AG09309 (cell line): Measurements from ENCODE around the gene LAMA2.

Experiments used
- DNase-seq: peaks from one replicate; pipeline ENCODE4 v3.0.0-alpha.2; 2010; ENCODE audit warnings: low read depth
- H3K4me3 ChIP-seq: 2 replicates; pipeline ENCODE4 v1.5.1; 2011; ENCODE audit warnings: mild to moderate bottlenecking, low read depth, low read length, moderate library complexity; ENCODE audit not compliant: control insufficient read depth
- TF ChIP-seq, protein P1 (sequence below): IDR thresholded peaks from 2 replicates; pipeline ENCODE4 v1.5.1; 2011; ENCODE audit warnings: mild to moderate bottlenecking, low read depth, low read length, inconsistent platforms; ENCODE audit not compliant: insufficient read depth, control insufficient read depth; ENCODE audit errors: missing control alignments

The LAMA2 gene

DNA sequence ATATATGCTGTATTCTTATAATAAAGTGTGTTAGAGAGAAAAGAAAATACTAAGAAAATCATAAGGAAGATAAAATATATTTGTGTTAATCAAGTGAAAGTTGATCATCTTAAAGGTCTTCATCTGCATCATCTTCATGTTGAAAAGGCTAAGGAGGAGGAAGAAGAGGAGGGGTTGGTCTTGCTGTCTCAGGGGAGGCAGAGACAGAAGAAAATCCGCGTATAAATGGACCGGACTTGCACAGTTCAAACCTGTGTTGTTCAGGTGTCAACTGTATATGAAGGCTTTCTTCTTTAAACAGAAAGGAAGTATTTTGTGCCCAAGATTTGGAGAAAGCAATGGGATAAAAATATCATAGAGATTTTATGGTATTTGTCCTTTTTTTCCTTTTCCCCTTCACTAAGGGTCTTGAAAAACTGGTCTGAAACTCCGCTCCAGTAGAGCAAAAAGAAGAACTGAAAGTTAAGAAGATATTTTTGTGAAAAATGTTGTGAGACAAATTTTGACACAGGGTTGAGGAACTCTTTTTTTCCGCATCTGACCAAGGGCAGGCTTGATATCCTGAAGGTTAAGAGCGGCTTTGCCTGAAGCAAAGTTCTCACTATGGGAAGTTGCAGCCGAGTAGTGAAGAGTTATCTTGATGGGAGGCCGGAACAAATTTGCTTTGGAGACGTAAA is 350.7 kb downstream of the LAMA2 start:
- TF ChIP-seq, protein P1, sequence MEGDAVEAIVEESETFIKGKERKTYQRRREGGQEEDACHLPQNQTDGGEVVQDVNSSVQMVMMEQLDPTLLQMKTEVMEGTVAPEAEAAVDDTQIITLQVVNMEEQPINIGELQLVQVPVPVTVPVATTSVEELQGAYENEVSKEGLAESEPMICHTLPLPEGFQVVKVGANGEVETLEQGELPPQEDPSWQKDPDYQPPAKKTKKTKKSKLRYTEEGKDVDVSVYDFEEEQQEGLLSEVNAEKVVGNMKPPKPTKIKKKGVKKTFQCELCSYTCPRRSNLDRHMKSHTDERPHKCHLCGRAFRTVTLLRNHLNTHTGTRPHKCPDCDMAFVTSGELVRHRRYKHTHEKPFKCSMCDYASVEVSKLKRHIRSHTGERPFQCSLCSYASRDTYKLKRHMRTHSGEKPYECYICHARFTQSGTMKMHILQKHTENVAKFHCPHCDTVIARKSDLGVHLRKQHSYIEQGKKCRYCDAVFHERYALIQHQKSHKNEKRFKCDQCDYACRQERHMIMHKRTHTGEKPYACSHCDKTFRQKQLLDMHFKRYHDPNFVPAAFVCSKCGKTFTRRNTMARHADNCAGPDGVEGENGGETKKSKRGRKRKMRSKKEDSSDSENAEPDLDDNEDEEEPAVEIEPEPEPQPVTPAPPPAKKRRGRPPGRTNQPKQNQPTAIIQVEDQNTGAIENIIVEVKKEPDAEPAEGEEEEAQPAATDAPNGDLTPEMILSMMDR, result no peak
- no peak for DNase-seq
- no peak overlapping the region for H3K4me3 ChIP-seq

DNA sequence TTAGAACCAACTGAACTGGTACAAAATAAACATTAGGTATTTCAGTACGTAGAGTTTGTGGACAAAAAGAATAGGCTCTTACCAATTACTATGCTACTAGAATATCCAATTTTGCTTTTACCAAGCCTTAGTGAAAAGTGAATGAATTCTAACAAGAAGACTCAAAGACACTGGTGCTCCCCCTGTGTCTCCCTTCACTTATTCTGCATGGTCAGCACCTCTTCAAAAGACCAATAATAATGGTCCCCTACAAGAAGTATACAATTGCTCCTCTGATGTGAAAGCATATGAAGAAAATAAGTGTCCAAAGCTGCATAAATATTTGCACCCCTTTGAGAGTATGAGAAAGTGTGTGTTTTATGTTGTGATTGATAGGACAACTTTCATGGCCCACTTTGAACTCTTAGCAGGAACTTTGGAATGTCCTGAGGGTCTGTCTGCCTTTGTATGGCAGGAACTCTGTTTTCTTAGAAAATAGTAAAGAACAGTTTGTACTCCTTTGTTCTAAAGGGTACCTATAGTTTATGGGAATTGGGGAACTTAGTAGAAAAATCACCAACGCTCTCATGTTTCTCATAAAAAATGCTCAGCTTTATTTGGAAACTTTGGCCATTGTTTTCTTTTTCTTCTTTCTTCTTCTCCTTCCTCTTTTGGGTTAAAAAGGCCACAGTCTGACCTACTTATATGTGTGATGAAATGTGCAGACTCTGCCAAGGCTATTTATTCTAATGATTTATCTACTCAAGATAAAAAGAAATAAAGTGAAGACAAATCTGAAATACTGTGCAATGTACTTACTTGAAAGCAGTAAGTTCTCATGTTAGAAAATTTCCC is 352.4 kb downstream of the LAMA2 start:
- no peak overlapping the region for H3K4me3 ChIP-seq
- TF ChIP-seq, protein P1, result no peak
- DNase-seq, result peak; percentile 32

DNA sequence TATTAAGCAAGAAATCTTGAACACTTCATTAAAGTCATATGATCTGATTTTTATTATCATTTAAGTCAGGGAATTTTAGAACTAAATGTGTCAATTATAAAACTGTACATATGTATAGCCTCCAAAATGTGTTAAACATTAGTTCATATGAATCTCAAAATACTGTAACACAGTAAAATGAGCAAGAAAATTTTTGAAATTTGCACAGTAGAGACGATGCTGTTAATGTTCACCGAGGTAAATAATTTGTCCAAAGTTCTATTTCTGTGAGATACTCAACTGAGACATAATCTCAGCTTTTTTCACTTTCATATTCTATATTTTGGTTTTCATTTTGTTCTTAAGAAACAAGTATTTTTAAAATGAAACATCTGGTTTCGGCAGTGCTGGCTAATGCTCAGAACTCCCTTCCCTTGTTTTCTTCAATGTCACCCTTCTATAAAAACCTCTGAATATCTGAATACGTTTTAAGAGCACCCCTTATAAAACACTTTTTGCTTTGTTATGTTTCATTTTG is 353.1 kb downstream of the LAMA2 start:
- TF ChIP-seq, protein P1, result no peak
- no peak for DNase-seq
- no peak overlapping the region for H3K4me3 ChIP-seq

DNA sequence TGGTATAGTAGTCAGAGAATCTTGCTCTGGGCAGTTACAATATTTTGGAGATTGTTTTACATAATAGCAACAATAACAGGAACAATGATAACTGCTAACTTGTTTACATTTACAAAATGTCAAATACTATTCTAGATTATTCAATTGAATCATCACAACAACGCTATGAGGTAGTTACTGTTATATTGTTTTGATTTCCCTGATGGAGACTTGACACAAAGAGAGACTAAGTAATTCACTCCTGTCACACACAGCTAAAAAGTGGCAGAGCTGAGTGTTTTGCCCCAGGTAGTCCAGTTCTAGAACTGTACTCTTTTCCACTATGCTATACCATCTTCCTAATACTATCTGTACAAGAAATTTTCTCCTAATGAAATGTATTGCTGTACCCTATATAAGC is 356.1 kb downstream of the LAMA2 start:
- H3K4me3 ChIP-seq, result no peak overlapping the region
- TF ChIP-seq, protein P1, result no peak
- no peak for DNase-seq

DNA sequence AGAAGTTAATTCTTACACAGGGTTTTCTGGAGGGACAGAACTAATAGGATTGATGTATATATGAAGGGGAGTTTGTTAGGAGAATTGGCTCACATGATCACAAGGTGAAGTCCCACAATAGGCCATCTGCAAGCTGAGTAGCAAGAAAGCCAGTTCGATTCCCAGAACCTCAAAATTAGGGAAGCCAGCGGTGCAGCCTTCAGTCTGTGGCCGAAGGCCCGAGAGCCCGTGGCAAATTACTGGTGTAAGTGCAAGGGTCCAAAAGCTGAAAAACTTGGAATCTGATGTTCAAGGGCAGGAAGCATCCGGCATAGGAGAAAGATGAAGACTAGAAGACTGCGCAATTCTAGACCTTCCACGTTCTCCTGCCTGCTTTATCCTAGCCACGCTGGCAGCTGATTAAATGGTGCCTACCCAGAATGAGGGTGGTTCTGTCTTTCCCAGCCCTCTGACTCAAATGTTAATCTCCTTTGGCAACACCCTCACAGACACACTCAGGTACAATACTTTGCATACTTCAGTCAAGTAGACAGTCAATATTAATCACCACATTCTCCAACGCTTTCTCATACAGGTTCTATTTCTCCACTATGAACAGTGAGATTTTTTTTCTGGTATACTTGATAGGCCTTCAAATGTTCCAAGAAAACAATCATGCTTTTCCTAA is 357.0 kb downstream of the LAMA2 start:
- TF ChIP-seq, protein P1, result no peak
- no peak for DNase-seq
- H3K4me3 ChIP-seq, result no peak overlapping the region

DNA sequence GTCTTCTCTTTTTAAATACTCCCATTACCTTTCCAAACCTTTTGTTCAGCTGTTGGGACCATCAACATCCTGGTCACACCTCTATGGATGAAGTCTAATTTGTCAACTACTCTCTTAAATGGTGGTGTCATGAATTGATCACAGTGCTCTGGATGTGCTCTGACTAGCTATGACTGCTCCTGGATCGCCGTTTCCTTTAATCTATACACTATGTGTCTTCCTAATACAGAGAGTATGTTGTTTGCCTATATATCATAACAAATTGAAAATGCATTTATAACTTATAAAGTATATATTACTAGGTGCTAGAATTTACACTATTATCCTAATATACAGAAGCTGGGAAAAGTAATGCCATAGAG is 357.5 kb downstream of the LAMA2 start:
- no peak overlapping the region for H3K4me3 ChIP-seq
- DNase-seq, result no peak
- TF ChIP-seq, protein P1, result no peak
